Body of pancreas (tissue), 4 donors: Measurements from ENCODE around the gene MARS1. TPM values are rescaled to one million over a fixed set of nuclear protein-coding genes. Genes with fewer than 3 reads are reported as not detected.
"Not testable (repeated sequence)": the region's sequence is repeated elsewhere in the genome, so short reads cannot be mapped to it uniquely, and the experiment has no call there.

ENCODE experiments used
- ATAC-seq: fragments of 150-250 bp; one replicate; pipeline ENCODE4 v1.9.1; 2016
- DNase-seq, 4 donors: peaks; one replicate each; pipeline ENCODE4 v3.0.0-alpha.2; 2019
- H3K27ac ChIP-seq, 4 donors: fragments of 200-600 bp; sonication (generic); 1 replicate in 3 of 4; 2 replicates in 1 of 4; pipeline versions ENCODE4 v1.5.1 to v1.6.1; 2016 to 2019; ENCODE audit warnings: mild to moderate bottlenecking in 1 of 4, mixed read lengths in 1 of 4, moderate library complexity in 1 of 4
- H3K27me3 ChIP-seq, 2 donors: fragments of 200-600 bp; sonication (generic); one replicate each; pipeline ENCODE4 v1.6.0; 2016; ENCODE audit warnings: mild to moderate bottlenecking in 1 of 2
- H3K36me3 ChIP-seq, 2 donors: fragments of 200-600 bp; sonication (generic); replicated peaks in 1 of 2; 2 replicates each; pipeline ENCODE4 v1.5.1; 2016; ENCODE audit warnings: low read depth in 2 of 2; ENCODE audit not compliant: insufficient read depth in 1 of 2
- H3K4me1 ChIP-seq: fragments of 200-600 bp; sonication (generic); one replicate; pipeline ENCODE4 v1.6.0; 2016
- H3K4me3 ChIP-seq, 2 donors: fragments of 200-600 bp; sonication (generic); 1 replicate in 1 of 2; 2 replicates in 1 of 2; pipeline ENCODE4 v1.5.1; 2016 to 2019
- H3K9me3 ChIP-seq, 3 donors: fragments of 200-600 bp; sonication (generic); 1 replicate in 2 of 3; 2 replicates in 1 of 3; pipeline ENCODE4 v1.5.1; 2016
- POLR2A ChIP-seq, 3 donors: fragments of 450-650 bp; IDR thresholded peaks; one replicate each; pipeline ENCODE4 v1.6.1; 2016; ENCODE audit warnings: antibody characterized with exemption in 3 of 3, mild to moderate bottlenecking in 2 of 3
- WGBS, 2 donors: methylation state at CpG; one replicate each; pipeline ENCODE4 v1.1.5; 2017; 5-methylcytosine and 5-hydroxymethylcytosine counted together
- intact Hi-C: fragments of 100-400 bp; cut with DNase I; formaldehyde crosslinking; loops from one replicate; pipeline ENCODE4 v1.15.1; 2023
- total RNA-seq, 2 donors: library from RNA; depleted of rRNA; stranded (reverse); fragments of >200 nt; gene quantifications; one replicate each; pipeline ENCODE4 v1.1.0, GENCODE V29; 2016
- TF ChIP-seq, protein P1 (sequence below), 7 experiments: fragments of 450-650 bp in 4 of 7; fragments of 200-600 bp in 3 of 7; sonication (generic) in 3 of 7; IDR thresholded peaks; one replicate each; pipeline ENCODE4 v1.5.1; 2016 to 2019; ENCODE audit warnings: antibody characterized with exemption in 7 of 7

MARS1 gene
- total RNA-seq, 2 donors from 2014 or later: 61.7 to 103 TPM

DNA sequence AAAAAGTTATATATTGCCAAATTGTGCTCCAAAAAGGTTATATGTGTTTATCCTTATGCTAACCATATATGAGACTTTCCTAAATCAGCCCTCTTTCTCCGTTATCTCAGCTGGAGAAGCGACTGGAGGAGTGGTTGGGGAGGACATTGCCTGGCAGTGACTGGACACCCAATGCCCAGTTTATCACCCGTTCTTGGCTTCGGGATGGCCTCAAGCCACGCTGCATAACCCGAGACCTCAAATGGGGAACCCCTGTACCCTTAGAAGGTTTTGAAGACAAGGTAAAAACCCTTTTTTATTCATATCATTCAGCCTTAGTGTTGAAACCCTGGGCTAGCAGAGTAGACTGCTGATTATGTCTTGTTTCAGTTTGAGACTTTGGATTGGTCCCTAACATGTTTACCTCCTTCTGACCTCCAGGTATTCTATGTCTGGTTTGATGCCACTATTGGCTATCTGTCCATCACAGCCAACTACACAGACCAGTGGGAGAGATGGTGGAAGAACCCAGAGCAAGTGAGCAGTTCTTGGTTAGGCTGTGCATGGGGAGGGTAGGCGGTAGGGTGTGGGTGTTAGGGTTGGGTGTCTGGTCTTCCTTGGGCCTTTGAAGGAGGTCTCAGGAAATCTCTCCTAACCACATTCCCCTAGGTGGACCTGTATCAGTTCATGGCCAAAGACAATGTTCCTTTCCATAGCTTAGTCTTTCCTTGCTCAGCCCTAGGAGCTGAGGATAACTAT lies 23.9 kb downstream of the MARS1 start:
- DNase-seq (no peak), ATAC-seq (no peak)
- no peaks in the 10 kb centered on the region for H3K27me3 ChIP-seq
- TF ChIP-seq, protein P1, sequence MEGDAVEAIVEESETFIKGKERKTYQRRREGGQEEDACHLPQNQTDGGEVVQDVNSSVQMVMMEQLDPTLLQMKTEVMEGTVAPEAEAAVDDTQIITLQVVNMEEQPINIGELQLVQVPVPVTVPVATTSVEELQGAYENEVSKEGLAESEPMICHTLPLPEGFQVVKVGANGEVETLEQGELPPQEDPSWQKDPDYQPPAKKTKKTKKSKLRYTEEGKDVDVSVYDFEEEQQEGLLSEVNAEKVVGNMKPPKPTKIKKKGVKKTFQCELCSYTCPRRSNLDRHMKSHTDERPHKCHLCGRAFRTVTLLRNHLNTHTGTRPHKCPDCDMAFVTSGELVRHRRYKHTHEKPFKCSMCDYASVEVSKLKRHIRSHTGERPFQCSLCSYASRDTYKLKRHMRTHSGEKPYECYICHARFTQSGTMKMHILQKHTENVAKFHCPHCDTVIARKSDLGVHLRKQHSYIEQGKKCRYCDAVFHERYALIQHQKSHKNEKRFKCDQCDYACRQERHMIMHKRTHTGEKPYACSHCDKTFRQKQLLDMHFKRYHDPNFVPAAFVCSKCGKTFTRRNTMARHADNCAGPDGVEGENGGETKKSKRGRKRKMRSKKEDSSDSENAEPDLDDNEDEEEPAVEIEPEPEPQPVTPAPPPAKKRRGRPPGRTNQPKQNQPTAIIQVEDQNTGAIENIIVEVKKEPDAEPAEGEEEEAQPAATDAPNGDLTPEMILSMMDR (IDR thresholded peaks at IDR 0.05): no peak
- TF ChIP-seq POLR2A (IDR thresholded peaks at IDR 0.05): no peak
- H3K4me1 ChIP-seq: peaks cover 21% of the 10 kb centered on the region
- H3K36me3 ChIP-seq: peaks cover 4 to 22% of the 10 kb centered on the region in 2 donors
- 94 to 98% methylated on average over 7 of the region's 7 CpGs for WGBS, 2 donors
- peak overlapping the region in 1 of 4 donors; percentile 5 for H3K27ac ChIP-seq
- no peaks in the 10 kb centered on the region for H3K9me3 ChIP-seq
- no peak overlapping the region for H3K4me3 ChIP-seq
- intact Hi-C loops: no loop called here

DNA sequence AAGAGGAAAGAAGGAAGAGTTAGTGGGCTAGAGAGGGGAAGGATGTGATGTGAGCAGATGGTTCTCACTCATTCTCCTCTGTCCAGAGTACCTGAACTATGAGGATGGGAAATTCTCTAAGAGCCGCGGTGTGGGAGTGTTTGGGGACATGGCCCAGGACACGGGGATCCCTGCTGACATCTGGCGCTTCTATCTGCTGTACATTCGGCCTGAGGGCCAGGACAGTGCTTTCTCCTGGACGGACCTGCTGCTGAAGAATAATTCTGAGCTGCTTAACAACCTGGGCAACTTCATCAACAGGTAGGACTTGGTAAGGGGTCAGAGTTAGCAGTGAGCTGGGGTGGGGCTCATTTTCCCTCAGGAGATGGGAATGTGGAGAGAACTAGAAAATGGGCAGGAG lies 24.8 kb downstream of the MARS1 start:
- H3K27me3 ChIP-seq: no peaks in the 10 kb centered on the region
- WGBS, 2 donors: 78 to 81% methylated on average over 6 of the region's 6 CpGs
- intact Hi-C loops: no loop called here
- no peak for ATAC-seq
- DNase-seq: no peak
- H3K4me1 ChIP-seq: peaks cover 30% of the 10 kb centered on the region
- no peak overlapping the region for H3K4me3 ChIP-seq
- H3K27ac ChIP-seq: no peak overlapping the region
- TF ChIP-seq, protein P1 (IDR thresholded peaks at IDR 0.05): no peak
- no peak for TF ChIP-seq POLR2A (IDR thresholded peaks at IDR 0.05)
- no peaks in the 10 kb centered on the region for H3K9me3 ChIP-seq
- peaks cover 4 to 26% of the 10 kb centered on the region in 2 donors for H3K36me3 ChIP-seq

DNA sequence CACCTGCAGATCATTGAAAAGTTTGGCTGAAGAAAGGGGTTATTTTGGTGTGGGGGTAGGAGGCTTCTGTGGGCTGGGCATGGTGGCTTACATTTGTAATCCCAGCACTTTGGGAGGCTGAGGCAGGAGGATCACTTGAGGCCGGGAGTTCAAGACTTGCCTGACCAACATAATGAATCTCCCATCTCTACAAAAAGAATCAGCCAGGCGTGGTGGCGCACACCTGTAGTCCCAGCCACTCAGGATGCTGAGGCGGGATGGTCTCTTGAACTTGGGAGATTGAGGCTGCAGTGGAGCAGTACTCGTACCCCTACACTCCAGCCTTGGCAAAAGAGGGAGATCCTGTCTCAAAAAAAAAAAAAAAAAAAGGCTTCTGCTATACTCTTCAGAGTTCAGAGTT lies 25.4 kb downstream of the MARS1 start:
- Histone ChIP-seq H3K27ac (no peak overlapping the region), H3K9me3 (no peaks in the 10 kb centered on the region), H3K27me3 (no peaks in the 10 kb centered on the region), H3K36me3 (peaks cover 4 to 26% of the 10 kb centered on the region in 2 donors), H3K4me3 (no peak overlapping the region), H3K4me1 (peaks cover 36% of the 10 kb centered on the region)
- ATAC-seq (no peak), DNase-seq (no peak)
- intact Hi-C loops: no loop called here
- no peak for TF ChIP-seq POLR2A (IDR thresholded peaks at IDR 0.05)
- TF ChIP-seq, protein P1 (IDR thresholded peaks at IDR 0.05): no peak
- 95 to 99% methylated on average over 5 of the region's 5 CpGs for WGBS, 2 donors

DNA sequence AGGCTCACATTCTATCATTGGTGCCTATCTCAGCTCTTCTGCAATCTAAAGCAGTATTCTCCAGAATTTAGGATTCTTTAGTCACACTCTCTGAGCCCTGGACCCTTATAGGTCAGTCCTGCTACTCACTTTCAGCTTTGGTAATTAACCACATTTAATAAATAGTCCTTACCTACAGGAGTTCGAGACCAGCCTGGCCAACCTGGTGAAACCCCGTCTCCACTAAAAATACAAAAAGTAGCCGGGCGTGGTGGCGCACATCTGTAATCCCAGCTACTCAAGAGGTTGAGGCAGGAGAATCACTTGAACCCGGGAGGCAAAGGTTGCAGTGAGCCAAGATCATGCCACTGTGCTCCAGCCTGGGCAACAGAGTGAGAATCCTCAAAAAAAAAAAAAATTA lies 25.8 kb downstream of the MARS1 start:
- H3K27ac ChIP-seq: peak overlapping the region in 1 of 4 donors; percentile 19
- 86 to 90% methylated on average over 6 of the region's 6 CpGs for WGBS, 2 donors
- intact Hi-C loops, H3K9me3 ChIP-seq, H3K4me3 ChIP-seq, H3K27me3 ChIP-seq, DNase-seq, ATAC-seq: not testable (repeated sequence)
- peaks cover 4 to 26% of the 10 kb centered on the region in 2 donors for H3K36me3 ChIP-seq
- peaks cover 40% of the 10 kb centered on the region for H3K4me1 ChIP-seq

DNA sequence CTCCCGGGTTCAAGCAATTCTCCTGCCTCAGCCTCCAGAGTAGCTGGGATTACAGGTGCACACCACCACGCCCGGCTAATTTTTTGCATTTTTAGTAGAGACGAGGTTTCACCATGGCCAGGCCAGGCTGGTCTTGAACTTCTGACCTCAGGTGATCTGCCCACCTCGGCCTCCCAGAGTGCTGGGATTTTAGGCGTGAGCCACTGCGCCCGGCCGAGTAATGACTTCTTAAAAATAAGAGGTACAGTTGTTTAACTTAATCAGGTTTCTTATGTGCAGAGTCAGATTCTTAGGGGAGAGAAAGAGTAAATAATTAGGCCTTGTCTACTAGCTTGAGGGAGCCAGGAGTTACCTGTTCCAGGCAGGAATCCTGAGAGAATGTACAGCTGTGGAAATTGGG lies 26.4 kb downstream of the MARS1 start:
- ATAC-seq, H3K4me3 ChIP-seq, H3K27me3 ChIP-seq, H3K9me3 ChIP-seq, intact Hi-C loops, DNase-seq: not testable (repeated sequence)
- peaks cover 46% of the 10 kb centered on the region for H3K4me1 ChIP-seq
- H3K27ac ChIP-seq: peak overlapping the region in 3 of 4 donors; percentile 19 to 41 (median 34)
- 59 to 67% methylated on average over 9 of the region's 9 CpGs for WGBS, 2 donors
- H3K36me3 ChIP-seq: peaks cover 4 to 26% of the 10 kb centered on the region in 2 donors
